Posterior cingulate gyrus (tissue), 11 donors: ENCODE measurements around the gene HARS2.
A peak's percentile ranks its signal among the peaks of the same experiment; 100 is the strongest.
"Not testable (repeated sequence)": the region's sequence is repeated elsewhere in the genome, so short reads cannot be mapped to it uniquely, and the experiment has no call there.

Experiments used
- DNase-seq, 10 donors: peaks; one replicate each; pipeline versions ENCODE4 v3.0.0 to v3.0.0-alpha.2; 2020 to 2021; ENCODE audit warnings: mixed read lengths in 3 of 10
- intact Hi-C: fragments of 100-400 bp; cut with DNase I; formaldehyde crosslinking; loops from one replicate; pipeline ENCODE4 v1.15.1; 2023

Gene HARS2

DNA sequence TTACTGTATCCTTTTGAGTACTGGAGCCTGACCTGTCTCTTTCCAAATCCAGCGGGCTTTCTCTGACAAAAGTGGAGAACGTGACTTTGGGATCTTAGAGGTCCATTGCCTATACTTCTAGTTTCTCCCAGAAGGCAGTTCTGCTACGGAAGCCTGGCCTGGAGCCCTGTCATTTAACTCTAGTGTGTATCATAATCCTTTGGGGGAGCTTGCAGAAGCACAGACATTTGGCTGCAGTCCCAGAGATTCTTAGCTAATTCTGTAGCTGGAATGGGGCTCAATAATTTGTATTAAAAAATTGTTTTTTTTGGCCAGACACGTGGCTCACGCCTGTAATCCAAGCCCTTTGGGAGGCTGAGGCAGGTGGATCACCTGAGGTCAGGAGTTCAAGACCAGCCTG lies 3.0 kb downstream of the HARS2 start:
- intact Hi-C loops, result no loop called here
- DNase-seq, result no peak

DNA sequence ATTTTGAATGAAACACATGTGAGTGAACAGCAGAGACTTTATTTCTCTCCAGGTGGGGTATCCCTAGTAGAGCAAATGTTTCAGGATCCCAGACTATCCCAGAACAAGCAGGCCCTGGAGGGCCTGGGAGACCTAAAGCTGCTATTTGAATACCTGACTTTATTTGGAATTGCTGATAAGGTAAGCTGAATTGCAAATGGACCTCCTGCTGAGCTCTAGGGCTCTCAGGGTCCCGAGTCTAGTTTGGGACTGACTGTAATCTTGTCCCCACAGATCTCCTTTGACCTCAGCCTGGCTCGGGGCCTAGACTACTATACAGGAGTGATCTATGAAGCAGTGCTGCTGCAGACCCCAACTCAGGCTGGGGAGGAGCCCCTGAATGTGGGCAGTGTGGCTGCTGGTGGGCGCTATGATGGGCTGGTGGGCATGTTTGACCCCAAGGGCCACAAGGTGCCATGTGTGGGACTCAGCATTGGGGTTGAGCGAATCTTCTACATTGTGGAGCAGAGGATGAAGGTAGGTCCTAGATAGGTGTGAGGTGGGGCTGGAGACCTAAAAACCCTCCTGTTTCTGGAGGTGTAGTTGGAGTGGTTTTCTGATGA lies 5.7 kb downstream of the HARS2 start:
- intact Hi-C loops, result no loop called here
- peak in 1 of 10 donors; percentile 63 for DNase-seq

DNA sequence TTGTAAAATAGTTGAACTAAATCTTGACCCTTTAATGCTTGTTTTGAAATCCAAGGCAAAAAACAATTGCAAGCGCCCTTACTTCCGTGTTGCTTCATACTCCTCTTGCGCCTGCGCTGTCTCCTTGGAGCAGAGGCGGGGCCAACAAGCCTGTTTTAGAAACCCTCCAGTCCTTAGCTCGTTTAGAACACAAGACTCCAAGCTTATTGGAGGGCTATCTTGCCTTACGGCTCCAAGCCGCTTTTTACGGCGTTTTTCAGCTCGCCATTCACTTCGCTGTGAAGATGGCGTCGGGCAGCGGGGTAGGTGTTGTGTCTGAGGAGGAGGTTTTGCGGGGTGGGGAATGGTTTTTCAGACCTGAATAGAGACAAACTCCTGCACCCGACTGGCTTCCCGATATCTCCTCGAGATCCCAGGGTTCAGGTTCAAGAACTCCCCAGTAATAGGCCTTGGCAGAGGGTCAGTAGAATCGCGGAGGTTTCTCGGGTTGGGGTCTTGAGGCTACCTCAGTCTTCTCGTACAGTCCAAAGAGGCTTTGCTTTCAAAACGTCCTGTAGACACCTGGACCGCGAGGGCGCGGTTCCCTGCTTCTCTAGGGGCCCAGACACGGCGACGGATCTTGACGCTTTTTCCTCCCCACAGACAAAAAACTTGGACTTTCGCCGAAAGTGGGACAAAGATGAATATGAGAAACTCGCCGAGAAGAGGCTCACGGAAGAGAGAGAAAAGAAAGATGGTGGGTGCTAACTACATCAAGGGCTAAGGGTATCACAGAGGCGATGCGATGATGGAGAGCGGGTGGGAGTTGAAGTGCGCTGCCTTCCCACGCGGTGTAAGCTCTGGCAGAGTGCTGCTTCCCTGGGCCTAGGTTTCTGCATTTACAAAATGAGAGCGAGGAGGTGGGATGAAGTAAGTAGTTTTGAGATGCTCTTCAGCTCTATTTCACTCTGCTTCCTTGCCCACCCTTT lies 9.2 kb downstream of the HARS2 start, which contains the start of gene ZMAT2:
TSS of gene ZMAT2 (plus strand) at position 271 of the 968 bp plus-strand sequence. CDS start at position 285, 14 bp downstream.
- peak; percentile 95 to 99 (median 98) for DNase-seq
- intact Hi-C loops, result loop anchor here (1.0 kb wide), 1 partner anchor 9 kb away; the partner anchor contains the start of genes HARS1 and HARS2

DNA sequence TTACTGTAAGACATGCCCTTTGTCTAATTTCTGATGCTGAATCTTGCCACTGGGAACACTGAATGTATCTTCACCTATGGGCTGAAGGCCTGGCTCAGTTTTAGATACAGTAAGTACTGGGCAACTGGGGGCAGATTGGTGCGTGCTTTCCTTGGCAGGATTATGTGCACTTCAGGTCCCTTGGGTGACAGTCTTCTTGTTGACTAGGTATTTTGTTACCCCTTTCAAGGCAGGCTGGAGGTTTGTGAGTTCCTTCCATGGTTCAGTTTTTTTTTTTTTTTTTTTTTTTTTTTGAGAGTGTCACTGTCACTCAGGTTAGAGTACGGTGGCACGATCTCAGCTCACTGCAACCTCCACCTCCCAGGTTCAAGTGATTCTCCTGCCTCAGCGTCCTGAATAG lies 16.6 kb downstream of the HARS2 start:
- no peak for DNase-seq
- intact Hi-C loops, result no loop called here

DNA sequence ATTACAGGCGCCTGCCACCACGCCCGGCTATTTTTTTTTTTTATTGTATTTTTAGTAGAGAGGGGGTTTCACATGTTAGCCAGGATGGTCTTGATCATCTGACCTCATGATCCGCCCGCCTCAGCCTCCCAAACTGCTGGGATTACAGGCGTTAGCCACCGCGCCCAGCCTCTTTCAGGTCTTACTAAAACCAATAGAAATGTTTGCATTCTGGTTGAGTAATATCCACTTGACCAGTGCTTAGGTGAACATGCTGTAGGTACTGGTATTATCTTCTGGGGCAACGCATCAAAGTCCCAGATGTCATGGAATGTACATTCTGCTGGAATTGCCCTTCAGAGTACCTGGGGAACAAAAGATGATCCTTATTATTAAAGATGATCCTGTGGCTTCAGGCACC lies 17.5 kb downstream of the HARS2 start:
- DNase-seq, result not testable (repeated sequence)

DNA sequence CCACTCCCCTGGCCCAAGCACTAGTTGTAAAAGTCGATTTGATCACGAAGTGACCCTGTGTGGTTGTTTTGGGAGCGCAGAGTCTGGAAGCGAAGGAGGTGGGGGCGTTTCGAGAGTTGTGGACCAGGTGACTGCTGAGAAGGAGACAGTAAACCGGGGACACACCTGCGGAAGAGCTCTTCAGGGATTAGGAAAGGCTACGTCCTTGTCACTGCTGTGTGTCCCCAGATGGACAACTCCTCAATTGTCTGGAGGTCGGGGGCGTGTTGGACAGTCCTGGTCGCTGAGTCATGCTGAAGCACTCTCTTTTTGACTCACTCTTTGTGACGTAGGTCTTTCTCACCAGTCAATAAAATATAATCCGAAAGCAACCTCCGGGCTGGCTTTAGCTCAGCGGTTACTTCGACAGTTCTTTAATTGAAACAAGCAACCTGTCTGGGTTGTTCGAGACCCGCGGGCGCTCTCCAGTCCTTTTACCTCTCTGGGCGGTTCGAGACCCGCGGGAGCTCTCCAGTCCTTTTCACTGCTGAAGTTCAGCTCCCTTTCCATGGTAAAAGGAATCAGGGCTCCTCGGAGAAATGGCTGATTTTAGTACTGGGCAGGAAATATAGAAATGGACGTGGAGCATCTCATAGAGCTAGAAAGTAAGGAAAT lies 19.8 kb downstream of the HARS2 start:
- intact Hi-C loops, result loop anchor here (10.0 kb wide), 1 partner anchor 346 kb away; the partner anchor contains the start of gene SLC4A9
- peak; percentile 40 to 96 (median 67) for DNase-seq

More for the DNA sequence above, 17.5 kb downstream of the HARS2 start:
- intact Hi-C loops, result not testable (repeated sequence)

DNA sequence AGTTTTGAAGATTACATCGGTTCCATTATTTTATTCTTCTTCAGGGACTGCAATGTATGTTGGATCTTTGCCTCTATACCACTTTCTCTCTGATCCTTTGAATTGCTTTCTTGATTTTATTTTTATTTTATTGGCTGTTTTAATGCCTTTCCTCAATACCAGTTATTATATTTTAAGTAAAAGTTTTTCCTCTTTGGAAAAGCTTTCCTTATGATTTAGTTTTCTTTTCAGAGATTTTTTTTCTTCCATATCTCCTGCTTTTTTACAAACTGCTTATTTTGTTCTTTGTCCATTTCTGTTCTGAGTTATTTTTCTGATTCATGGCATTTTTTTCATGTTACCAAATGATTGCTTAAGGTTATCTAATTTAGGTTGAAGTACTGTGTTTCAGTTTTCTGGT lies 20.5 kb downstream of the HARS2 start:
- intact Hi-C loops, result loop anchor here (10.0 kb wide), 1 partner anchor 347 kb away; the partner anchor contains the start of gene SLC4A9
- no peak for DNase-seq

DNA sequence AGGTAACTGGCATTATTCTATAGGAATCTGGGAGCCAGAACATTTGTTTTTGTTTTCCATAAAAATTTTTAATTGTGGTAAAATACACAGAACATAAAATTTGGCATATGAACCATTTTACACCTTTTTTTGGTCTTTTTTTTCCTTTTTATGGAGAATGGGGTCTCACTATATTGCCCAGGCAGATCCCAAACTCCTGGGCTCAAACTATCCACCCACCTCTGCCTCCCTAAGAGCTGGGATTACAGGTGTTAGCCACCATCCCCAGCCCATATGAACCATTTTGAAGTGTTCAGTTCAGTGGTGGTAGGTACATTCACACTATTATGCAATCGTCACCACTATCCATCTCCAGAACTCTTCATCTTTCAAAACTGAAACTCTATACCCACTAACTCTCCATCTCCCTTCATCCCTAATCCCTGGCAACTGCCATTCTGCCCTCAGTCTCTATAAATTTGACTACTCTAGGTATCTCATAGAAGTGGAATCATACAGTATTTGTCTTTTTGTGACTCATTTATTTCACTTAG lies 22.4 kb downstream of the HARS2 start:
- intact Hi-C loops, result loop anchor here (10.0 kb wide), 1 partner anchor 349 kb away; the partner anchor contains the start of gene SLC4A9
- no peak for DNase-seq

DNA sequence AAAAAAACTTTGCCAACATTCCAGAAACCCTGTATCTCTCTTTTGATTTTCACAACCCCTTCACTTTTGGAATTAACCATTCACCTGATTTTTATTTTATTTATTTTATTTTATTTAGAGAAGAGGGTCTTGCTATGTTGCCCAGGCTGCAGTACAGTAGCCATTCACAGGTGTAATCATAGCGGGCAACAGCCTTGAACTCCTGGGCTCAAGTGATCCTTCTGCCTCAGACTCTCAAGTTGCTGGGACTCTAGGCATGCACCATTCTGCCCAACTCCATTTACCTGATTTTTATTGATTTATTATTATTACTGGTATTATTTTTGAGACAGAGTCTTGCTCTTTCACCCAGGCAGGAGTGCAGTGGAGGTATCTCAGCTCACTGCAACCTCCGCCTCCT lies 25.0 kb downstream of the HARS2 start:
- intact Hi-C loops, result loop anchor here (10.0 kb wide), 1 partner anchor 351 kb away; the partner anchor contains the start of gene SLC4A9

DNA sequence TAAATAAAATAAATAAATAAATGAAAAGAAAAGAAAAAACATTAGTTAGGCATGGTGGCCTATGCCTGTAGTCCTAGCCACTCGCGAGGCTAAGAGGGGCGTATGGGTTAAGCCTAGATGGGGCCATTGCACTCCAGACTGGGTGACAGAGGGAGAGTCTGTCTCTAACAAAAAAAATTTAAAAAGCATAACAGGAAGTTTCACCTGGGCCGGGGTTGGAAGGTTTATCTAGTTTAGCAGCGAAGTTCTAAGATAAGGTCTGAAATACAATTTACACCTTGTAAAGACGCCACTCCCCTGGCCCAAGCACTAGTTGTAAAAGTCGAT lies 27.0 kb downstream of the HARS2 start:
- no peak for DNase-seq
- intact Hi-C loops, result loop anchor here (10.0 kb wide), 1 partner anchor 353 kb away; the partner anchor contains the start of gene SLC4A9

More for the DNA sequence above, 25.0 kb downstream of the HARS2 start:
- DNase-seq, result not testable (repeated sequence)

DNA sequence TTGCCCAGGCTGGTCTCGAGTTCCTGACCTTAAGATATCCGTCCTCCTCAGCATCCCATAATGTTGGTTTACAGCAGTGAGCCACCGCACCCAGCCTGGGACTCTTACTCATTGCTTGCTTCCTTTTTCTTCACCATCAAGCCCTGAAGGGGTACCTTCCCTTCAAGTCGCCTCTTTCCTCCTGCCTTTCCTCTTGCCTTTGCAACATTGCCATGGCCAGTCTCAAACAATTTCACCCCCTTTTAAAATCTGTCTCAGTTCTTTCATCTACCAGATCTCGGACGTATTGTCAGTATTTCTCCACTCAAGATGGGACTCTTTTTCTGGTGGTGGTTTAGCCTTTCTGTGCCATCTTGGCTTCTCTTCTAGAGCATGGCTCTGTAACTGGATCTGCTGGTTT lies 29.5 kb downstream of the HARS2 start:
- intact Hi-C loops, DNase-seq: not testable (repeated sequence)

DNA sequence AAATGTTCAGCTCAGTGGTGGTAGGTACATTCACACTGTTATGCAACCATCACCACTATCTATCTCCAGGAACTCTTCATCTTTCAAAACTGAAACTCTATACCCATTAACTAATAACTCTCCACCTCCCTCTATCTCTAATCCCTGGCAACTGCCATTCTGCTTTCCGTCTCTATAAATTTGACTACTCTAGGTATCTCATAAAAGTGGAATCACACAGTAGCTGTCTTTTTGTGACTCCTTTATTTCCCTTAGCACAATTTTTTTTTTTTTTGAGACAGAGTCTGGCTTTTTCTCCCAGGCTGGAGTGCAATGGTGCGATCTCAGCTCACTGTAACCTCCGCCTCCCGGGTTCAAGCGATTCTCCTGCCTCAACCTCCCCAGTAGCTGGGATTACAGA lies 30.1 kb downstream of the HARS2 start:
- intact Hi-C loops, result not testable (repeated sequence)

DNA sequence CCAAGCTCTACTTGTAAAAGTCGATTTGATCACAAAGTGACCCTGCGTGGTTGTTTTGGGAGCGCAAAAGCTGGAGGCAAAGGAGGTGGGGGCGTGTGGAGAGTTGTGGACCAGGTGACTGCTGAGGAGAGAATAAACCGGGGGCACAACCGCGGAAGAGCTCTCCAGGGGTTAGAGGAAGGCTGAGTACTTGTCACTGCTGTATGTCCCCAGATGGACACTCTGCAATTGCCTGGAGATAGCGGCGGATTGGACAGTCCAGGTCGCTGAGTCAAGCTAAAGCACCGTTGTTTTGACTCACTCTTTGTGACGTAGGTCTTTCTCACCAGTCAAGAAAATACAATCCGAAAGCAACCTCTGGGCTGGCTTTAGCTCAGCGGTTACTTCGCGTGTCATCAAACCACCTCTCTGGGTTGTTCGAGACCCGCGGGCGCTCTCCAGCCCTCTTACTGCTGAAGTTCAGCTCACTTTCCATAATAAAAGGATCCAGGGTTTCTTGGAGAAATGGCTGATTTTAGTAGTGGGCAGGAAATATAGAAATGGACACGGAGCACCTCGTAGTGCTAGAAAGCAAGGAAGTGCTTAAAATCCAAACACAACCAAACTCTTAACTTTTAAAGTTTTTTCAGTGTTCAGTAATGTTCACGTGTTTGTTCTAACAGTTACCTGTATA lies 34.7 kb downstream of the HARS2 start:
- DNase-seq, result no peak
- intact Hi-C loops, result no loop called here

More for the DNA sequence above, 30.1 kb downstream of the HARS2 start:
- not testable (repeated sequence) for DNase-seq

DNA sequence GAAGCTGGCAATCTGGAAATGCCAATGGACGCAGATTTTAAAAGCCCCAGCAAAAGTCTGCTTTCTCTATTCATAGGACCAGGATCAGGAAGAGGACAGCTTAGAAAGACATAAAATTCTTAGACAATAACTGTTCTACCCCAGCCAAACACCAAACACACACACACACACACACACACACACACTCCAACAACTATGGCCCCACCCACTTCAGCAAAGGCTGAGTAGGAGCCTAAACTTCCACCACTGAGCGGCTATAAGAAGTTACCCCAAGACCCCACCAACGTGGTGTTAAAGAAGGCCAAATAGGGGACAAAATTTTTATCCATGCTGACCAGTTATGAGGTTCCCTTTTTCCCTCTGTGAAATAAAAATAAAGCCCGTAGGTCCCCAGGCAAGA lies 41.8 kb downstream of the HARS2 start:
- intact Hi-C loops, result no loop called here
- no peak for DNase-seq

DNA sequence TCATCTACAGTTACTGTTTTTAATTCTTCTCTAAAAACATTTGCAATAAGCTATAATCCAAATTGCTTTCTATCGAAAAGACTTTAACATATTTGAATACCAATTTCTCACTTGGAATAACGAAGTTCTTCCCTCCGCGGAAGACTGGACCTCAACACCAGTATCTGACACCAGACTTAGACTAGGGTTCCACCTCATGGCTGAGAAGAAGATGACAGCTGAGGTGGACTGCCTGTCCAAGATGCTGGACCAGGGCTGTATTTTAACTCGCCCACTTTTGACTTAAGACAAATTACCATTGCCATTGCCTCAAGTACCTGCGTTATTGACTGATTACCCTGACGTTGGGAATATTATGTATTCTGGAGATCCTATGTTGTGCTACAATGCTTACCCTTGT lies 43.1 kb downstream of the HARS2 start:
- DNase-seq, result no peak
- intact Hi-C loops, result no loop called here

DNA sequence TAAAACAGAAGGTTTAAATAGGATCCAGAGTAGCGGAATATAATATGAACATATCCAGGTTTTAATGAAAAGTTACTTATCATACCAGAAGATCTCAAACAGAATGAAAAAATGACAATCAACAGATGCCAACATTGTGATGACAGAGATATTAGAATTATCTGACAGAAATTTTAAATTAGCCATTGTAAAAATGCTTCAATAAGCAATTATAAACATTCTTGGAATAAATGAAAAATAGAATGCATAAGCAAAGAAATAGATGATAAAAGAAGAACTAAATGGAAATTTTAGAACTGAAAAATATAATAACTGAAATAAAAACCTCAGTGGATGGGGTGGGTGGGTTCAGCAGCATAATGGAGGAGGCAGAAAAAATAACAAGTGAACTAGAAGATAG lies 46.2 kb downstream of the HARS2 start:
- DNase-seq, result no peak
- intact Hi-C loops, result no loop called here

DNA sequence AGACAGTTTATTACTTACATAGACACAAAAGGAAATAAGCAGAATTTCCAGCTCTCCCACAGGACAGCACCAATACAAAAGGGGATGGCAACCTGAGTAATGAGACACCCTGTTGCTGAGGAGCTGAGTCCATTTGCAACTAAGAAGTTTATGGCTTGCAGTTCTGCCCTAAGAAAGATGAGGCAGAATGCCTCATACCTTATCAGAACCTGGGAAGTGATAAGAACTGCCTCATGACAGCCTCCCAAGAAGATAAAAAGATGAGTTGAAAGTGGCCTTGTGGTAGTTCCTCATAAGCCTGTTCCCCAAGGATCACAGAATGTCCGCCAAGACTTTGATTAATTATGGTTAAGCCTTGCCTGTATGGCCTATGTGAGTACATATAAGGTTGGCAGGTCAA lies 50.7 kb downstream of the HARS2 start:
- DNase-seq, result no peak
- intact Hi-C loops, result no loop called here
